OCI-LY3 (cell line): Measurements from ENCODE around the gene COX6B1.
A peak's percentile ranks its signal among the peaks of the same experiment; 100 is the strongest.

ENCODE experiments used
- H2AFZ ChIP-seq: fragments of 200-600, 300-600 bp; shearing (Covaris generic); 2 replicates; pipeline ENCODE4 v1.6.0; 2014; ENCODE audit warnings: antibody characterized with exemption, low read depth, low read length
- H3K27ac ChIP-seq: fragments of 200-600, 300-600 bp; sonication (generic); 2 replicates; pipeline ENCODE4 v1.5.1; 2014; ENCODE audit warnings: mild to moderate bottlenecking, low read length, moderate library complexity, mixed read lengths
- H3K27me3 ChIP-seq: fragments of 200-600, 300-600 bp; sonication (generic); 2 replicates; pipeline ENCODE4 v1.6.1; 2014; ENCODE audit warnings: low read depth, low read length, mixed read lengths
- H3K36me3 ChIP-seq: fragments of 200-600, 300-600 bp; sonication (generic); replicated peaks from 2 replicates; pipeline ENCODE3; 2014; ENCODE audit warnings: low read depth, low read length, mixed read lengths
- H3K4me1 ChIP-seq: fragments of 300-600, 200-600 bp; sonication (generic); 2 replicates; pipeline ENCODE4 v1.6.1; 2014; ENCODE audit warnings: low read length, mixed read lengths
- H3K4me2 ChIP-seq: fragments of 200-600, 300-600 bp; sonication (generic); 2 replicates; pipeline ENCODE4 v1.6.1; 2014; ENCODE audit warnings: low read length, mixed read lengths
- H3K4me3 ChIP-seq: fragments of 300-600, 200-600 bp; sonication (generic); 2 replicates; pipeline ENCODE4 v1.5.1; 2014; ENCODE audit warnings: antibody characterized with exemption, mild to moderate bottlenecking, low read length, moderate library complexity
- H3K79me2 ChIP-seq: fragments of 300-600, 200-600 bp; shearing (Covaris generic); 2 replicates; pipeline ENCODE4 v1.6.1; 2014; ENCODE audit warnings: mild to moderate bottlenecking, low read length, mixed read lengths
- H3K9ac ChIP-seq: fragments of 300-600, 200-600 bp; shearing (Covaris generic); 2 replicates; pipeline ENCODE4 v1.6.0; 2014; ENCODE audit warnings: mild to moderate bottlenecking, low read length, moderate library complexity
- H3K9me3 ChIP-seq: fragments of 200-600, 300-600 bp; shearing (Covaris generic); 2 replicates; pipeline ENCODE4 v1.6.1; 2014; ENCODE audit warnings: low read length, mixed read lengths; ENCODE audit not compliant: insufficient read depth
- H4K20me1 ChIP-seq: fragments of 200-600, 300-600 bp; sonication (generic); 2 replicates; pipeline ENCODE4 v1.6.1; 2016; ENCODE audit warnings: low read length, mixed read lengths; ENCODE audit not compliant: insufficient read depth
- EZH2phosphoT487 ChIP-seq: fragments of 200-600 bp; shearing (Covaris generic); IDR thresholded peaks from 2 replicates; pipeline ENCODE4 v1.6.1; 2018; ENCODE audit warnings: antibody characterized with exemption, mixed run types, low read depth
- TF ChIP-seq, protein P1 (sequence below): fragments of 200-600, 300-600 bp; sonication (generic); IDR thresholded peaks from 2 replicates; pipeline ENCODE4 v1.5.1; 2014; ENCODE audit warnings: antibody characterized with exemption, low read length, low read depth

The COX6B1 gene

DNA sequence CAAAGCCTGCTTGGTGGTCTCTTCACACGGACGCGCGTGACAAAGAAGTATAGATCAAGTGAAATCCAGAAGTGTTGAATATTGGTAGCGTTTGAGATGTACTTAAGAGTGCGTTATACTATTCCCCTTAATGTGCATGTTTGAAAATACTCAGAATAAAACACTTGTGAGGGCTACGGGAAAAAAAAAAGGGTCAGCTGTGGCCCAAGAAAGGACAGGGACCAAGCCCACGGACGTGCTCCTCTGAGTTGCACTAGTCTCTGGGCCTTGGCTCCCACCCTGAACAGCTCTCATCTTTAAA is 19.9 kb upstream of the COX6B1 start:
- peaks cover 23% of the 10 kb centered on the region for H3K36me3 ChIP-seq
- H3K4me2 ChIP-seq = peak overlapping the region; percentile 73
- peak overlapping the region; percentile 38 for H3K27ac ChIP-seq
- H3K79me2 ChIP-seq = peaks cover 9% of the 10 kb centered on the region
- TF ChIP-seq, protein P1, sequence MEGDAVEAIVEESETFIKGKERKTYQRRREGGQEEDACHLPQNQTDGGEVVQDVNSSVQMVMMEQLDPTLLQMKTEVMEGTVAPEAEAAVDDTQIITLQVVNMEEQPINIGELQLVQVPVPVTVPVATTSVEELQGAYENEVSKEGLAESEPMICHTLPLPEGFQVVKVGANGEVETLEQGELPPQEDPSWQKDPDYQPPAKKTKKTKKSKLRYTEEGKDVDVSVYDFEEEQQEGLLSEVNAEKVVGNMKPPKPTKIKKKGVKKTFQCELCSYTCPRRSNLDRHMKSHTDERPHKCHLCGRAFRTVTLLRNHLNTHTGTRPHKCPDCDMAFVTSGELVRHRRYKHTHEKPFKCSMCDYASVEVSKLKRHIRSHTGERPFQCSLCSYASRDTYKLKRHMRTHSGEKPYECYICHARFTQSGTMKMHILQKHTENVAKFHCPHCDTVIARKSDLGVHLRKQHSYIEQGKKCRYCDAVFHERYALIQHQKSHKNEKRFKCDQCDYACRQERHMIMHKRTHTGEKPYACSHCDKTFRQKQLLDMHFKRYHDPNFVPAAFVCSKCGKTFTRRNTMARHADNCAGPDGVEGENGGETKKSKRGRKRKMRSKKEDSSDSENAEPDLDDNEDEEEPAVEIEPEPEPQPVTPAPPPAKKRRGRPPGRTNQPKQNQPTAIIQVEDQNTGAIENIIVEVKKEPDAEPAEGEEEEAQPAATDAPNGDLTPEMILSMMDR = no peak
- no peak for TF ChIP-seq EZH2phosphoT487
- H3K4me3 ChIP-seq = peak overlapping the region; percentile 88
- no peaks in the 10 kb centered on the region for H3K9me3 ChIP-seq
- H2AFZ ChIP-seq = peak overlapping the region; percentile 49
- no peaks in the 10 kb centered on the region for H4K20me1 ChIP-seq
- H3K9ac ChIP-seq = peak overlapping the region; percentile 63
- peaks cover 5% of the 10 kb centered on the region for H3K4me1 ChIP-seq
- no peaks in the 10 kb centered on the region for H3K27me3 ChIP-seq

DNA sequence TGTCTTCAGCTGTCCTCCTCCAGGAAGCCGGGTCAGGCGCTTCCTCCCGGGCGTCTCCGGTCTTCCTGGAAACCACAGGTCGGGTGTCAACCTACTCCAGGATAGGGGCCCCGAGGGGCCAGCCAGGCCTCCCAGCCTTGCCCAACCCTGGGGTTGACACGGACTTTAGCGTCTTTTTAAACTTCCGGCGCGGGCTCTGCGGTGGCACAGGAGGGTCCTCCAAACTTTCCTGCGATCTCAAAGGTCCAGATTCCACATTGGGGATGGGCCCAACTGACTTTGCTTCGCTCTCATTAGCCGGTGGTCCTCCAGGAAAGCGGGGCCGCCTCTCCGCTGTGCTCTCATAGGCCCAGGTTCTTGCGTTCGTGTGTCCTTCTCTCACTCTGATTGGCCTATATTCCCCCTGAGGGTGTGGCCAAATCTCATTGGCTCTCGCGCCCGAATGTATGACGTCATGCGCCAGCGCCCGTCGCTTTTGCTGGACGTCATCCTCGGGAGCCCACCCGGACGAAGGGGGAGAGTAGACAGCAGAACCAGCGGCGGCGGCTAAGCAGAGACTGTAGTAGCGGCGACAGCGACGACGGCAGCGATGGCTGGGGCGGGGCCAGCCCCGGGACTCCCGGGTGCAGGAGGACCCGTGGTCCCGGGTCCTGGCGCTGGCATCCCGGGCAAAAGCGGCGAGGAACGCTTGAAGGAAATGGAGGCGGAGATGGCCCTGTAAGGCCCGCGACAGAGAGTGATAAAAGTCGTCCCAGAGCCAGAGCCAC is 19.4 kb upstream of the COX6B1 start, which contains the start of gene RBM42:
Gene RBM42 (plus strand): TSS at position 472 of the 767 bp plus-strand sequence. CDS start 118 bp downstream, at position 590.
- H3K27me3 ChIP-seq = no peaks in the 10 kb centered on the region
- peak within 1 kb of the TSS; percentile 49 for H2AFZ ChIP-seq
- H3K4me3 ChIP-seq = peak within 1 kb of the TSS; percentile 88
- peak within 1 kb of the TSS; percentile 38 for H3K27ac ChIP-seq
- H4K20me1 ChIP-seq = no peaks in the 10 kb centered on the region
- peaks cover 9% of the 10 kb centered on the region for H3K79me2 ChIP-seq
- H3K36me3 ChIP-seq = peaks cover 25% of the 10 kb centered on the region
- H3K9me3 ChIP-seq = no peaks in the 10 kb centered on the region
- no peak for TF ChIP-seq EZH2phosphoT487
- TF ChIP-seq, protein P1 = no peak
- peak within 1 kb of the TSS; percentile 84 for H3K9ac ChIP-seq
- peaks cover 5% of the 10 kb centered on the region for H3K4me1 ChIP-seq
- peak within 1 kb of the TSS; percentile 96 for H3K4me2 ChIP-seq

DNA sequence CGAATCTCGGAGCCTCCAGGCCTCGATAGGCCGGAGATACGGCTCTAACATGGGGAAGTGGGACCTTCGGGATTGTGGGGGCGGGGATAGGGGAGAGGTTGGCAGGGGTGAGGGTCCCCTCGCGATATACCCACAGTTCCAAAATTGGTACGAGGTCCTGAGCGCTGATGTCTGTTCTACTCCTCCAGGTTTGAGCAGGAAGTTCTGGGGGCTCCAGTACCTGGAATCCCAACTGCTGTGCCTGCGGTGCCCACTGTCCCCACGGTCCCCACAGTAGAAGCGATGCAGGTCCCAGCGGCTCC is 18.8 kb upstream of the COX6B1 start:
- Histone ChIP-seq H3K4me1 (peaks cover 5% of the 10 kb centered on the region), H2AFZ (peak overlapping the region; percentile 33; the same call in 1 of the 2 replicates), H3K9me3 (no peaks in the 10 kb centered on the region), H3K36me3 (peaks cover 30% of the 10 kb centered on the region), H3K9ac (peak overlapping the region; percentile 84), H3K79me2 (peaks cover 9% of the 10 kb centered on the region), H3K4me3 (peak overlapping the region; percentile 88), H3K27ac (peak overlapping the region; percentile 38), H4K20me1 (no peaks in the 10 kb centered on the region), H3K27me3 (no peaks in the 10 kb centered on the region), H3K4me2 (peak overlapping the region; percentile 96)
- TF ChIP-seq, protein P1 = no peak
- TF ChIP-seq EZH2phosphoT487 = no peak

DNA sequence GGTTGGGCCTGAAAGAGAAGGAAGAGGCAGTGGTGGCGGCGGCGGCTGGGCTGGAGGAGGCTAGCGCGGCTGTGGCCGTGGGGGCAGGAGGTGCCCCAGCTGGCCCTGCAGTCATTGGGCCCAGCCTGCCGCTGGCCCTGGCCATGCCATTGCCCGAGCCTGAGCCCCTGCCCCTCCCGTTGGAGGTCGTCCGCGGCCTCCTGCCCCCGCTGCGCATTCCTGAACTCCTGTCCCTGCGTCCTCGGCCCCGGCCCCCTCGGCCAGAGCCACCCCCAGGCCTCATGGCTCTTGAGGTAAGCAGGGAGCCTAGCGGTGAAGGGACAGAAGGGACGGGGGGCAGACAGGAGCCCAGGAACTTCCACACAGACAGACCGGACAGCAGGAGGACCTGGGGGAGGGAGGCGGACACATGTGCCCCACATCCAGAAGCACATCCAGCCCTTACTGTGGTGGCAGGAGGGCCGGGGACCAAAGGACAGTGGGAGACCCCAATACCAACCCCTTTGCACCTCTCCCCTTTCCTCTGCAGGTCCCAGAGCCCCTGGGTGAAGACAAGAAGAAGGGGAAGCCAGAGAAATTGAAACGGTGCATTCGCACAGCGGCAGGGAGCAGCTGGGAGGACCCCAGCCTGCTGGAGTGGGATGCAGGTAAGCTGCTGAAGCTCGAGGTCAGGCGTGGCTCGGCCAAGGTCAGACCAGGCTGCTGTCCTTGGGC is 14.2 kb upstream of the COX6B1 start:
- H3K9ac ChIP-seq = no peak overlapping the region
- peaks cover 5% of the 10 kb centered on the region for H3K4me1 ChIP-seq
- peaks cover 8% of the 10 kb centered on the region for H3K79me2 ChIP-seq
- H3K27ac ChIP-seq = no peak overlapping the region
- H3K9me3 ChIP-seq = no peaks in the 10 kb centered on the region
- H3K27me3 ChIP-seq = no peaks in the 10 kb centered on the region
- no peaks in the 10 kb centered on the region for H4K20me1 ChIP-seq
- H3K36me3 ChIP-seq = peaks cover 57% of the 10 kb centered on the region
- H3K4me2 ChIP-seq = no peak overlapping the region
- no peak overlapping the region for H2AFZ ChIP-seq
- TF ChIP-seq, protein P1 = no peak
- no peak for TF ChIP-seq EZH2phosphoT487
- H3K4me3 ChIP-seq = no peak overlapping the region
